ENCODE measurements around the gene KIRREL3.

The KIRREL3 gene

DNA sequence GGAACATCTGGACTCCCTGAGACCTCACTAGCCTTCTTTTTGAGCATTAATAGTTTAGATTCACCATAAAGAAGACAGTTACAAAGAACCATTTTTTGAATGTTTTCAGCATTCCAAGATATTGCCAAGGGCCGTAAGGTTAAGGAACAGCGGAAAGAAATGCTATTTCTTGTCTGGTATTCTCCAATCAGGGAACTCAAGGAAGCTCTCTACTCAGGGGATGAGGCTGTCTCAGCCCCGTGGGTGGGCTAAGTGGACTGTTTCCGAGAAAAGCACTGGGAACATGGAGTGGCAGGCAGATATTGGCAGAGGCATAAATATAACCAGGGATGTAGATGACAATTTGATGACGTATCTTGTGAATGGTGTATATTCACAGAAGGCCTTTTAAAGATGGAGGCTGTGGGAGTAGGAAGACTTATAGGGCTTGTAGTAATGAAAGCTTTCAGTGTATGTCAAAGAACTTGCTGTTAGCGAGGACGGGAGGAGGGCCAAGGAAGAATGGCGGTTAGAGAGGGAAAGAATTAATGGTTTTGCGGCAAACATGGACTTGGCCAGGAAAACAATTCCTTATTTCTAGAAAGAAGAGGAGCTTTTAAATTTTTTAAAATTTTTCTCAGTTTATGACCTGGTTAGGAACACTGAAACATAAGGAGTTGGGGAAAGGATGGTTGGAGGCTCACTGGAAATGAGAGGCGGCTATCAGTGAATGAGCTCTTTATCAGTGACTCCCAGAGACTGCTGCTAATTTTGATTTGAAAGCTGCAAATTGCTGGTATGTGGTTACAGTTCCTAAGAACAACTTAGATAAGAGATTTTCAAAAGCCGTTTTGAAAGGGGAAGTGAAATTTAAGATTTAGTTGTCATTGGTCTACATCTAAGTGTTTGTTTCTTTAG, 580.5 kb downstream of the KIRREL3 start:
- DNase-seq (ENCODE audit: low spot score): no peak

DNA sequence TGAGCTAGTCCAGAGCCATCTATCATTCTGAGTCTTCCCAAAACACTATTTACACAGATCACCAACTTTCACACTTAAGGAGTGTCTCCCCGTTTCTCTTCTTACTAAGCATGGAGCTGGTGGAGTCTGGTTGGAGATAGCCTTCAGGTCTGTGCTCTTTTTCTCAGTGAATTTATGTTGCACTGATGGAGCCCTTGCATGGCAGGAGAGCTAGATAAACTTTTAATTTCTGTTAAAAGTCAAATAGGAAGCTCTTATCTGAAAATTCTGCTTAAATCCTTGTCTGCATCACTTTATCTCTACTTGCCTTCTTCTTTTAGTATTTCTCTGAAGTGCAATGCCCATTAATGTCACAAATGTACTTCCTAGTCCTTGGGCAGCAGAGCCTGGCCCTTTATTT, 581.7 kb downstream of the KIRREL3 start:
- DNase-seq (ENCODE audit: low spot score): no peak

DNA sequence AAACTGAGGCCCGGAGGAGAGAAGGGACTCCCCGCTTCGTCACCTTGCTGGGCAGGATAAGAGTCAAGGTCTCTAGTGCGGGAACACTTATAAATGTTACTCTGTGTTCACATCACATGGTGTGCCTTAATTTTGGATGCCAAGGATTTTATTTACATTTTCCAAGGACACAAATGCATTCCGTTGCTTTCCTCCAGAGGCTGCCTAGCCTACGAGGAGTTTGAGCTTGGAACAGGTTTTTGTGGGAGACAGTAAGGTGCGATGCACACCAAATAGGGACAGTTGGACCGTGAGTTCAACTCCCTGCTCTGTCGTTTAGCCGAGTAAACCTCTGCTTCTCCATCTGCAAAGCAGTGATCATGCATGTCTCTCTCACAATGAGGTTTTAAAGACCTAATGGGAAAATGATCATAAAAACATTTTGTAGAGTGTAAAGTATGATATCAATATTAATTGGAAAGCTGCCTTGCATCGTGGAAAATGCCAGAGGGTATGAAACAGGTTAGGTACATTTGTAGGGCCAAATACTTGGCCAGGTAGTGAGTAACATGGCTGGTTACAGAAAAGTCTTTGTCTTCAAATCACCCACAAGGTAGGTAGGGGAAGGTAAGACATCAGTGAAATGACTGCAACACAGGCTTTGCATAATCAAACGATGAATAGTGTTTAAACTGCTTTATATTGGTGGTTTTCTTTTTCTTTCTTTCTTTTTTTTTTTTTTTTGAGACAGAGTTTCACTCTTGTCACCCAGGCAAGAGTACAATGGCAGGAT, 583.3 kb downstream of the KIRREL3 start:
- no peak for DNase-seq (ENCODE audit: low spot score)

DNA sequence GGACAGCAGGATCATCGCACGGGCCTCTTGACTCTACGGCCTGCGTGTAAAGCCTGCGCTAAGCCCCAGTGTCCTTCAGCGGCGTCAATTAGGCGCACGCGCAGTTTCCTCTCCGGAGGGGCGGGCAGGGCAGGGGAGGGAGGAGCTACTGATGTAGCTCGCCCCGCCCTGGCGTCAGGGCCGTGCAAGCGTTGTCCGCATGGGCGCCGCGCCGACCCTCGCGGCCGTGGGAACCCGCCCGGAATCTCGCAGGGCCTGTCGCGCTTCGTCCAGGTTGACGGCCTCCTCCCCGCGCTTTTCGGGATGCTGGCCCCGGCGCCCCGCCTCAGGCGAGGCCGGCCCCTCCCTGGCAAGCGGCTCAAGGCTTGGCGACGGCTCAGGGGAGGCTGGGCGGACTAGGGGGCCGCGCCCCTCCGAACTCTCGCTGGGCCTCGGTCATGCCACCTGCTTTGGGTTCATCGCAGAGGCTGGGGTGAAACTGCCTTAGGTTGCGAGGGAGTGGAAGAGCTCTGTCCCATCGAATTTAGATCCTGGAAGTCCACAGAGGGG, 584.0 kb downstream of the KIRREL3 start:
- peak; percentile 96 for DNase-seq (ENCODE audit: low spot score)

DNA sequence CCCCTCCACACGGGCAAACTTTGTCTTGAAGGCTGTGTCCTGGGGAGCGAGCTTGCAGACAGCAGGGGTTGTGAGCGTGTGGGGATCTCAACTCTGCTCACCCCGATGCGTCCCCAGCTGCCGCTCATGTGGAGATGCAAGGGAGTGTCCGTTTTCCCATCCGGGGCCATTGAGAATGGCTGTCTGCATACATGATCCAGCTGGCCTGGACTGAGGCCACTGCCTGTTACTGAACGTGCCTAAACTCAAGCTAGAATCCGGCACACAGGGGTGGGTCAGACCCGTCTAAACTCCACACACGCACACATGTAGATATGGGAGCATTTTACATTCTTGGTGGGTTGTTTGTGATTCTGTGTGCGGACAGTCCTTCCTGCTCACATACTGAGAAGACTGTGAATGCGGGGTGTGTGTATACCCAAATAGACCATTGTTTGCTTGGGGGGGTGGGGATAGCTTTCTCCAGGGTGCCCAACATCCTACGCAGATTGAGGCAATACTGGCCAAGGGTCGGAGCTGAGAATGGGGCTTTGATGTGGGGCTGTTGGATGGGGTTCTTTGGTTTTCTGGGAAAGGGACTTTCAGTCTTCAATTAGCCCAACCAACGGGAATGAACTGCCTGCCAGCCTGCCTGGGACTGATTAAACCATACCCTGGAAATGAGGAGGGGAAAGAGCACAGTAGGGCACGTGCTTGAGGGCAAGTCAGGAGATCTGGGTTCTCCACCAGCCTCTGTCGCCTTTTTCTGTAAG, 584.7 kb downstream of the KIRREL3 start:
- no peak for DNase-seq (ENCODE audit: low spot score)

DNA sequence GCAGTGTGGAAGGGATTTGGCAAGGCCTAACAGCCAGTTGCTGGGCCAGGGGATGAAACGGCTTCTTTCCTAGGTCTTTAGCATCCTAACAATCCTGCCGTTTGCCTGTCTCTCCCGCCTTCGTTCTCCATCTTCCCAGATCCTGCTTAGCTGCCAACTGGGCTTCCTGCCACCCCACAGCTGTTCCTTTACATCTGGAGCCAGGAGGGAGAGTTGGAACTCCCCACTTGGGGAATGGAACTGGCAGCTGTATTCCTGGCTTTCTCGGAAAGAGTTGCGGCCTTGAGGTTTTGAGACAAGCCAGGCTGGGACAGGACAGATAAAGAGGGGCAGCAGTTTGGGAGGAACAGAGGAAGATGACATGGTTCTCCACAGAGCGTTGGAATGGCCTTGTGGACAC, 585.4 kb downstream of the KIRREL3 start:
- DNase-seq (ENCODE audit: low spot score): peak; percentile 76

DNA sequence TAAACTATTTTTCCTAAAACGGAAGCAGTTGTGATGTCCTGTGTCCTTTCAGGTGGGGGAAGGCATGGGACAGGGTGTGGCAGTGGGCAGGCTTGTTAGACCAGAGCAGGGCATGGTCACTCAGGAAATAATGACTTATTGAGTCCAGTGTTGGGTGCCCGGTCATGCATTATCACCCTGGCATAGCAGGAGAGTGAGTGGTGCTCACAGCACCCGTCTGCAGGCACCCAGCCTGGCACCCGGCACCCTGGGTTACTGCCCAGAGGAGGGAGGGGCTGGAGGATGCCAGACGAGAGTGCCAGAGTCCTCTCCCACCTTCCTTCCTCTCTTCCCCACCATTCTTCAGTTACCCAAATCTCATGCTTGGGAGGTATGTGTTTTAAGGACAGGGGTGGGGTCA, 586.0 kb downstream of the KIRREL3 start:
- no peak for DNase-seq (ENCODE audit: low spot score)

DNA sequence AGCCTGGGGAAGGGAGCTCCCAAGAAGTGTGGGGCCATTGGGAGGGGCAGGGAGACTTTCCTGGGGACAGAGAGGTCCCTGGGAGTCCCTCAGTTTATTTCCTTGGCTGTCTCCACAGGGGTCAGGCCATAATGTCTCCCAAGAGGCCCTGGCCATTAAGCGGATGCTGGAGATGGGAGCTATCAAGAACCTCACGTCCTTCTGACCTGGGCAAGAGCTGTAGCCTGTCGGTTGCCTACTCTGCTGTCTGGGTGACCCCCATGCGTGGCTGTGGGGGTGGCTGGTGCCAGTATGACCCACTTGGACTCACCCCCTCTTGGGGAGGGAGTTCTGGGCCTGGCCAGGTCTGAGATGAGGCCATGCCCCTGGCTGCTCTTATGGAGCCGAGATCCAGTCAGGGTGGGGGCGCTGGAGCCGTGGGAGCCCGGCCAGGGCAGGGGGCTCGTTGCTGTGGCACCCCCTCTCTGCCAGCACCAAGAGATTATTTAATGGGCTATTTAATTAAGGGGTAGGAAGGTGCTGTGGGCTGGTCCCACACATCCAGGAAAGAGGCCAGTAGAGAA, 586.6 kb downstream of the KIRREL3 start:
- DNase-seq (ENCODE audit: low spot score): no peak

DNA sequence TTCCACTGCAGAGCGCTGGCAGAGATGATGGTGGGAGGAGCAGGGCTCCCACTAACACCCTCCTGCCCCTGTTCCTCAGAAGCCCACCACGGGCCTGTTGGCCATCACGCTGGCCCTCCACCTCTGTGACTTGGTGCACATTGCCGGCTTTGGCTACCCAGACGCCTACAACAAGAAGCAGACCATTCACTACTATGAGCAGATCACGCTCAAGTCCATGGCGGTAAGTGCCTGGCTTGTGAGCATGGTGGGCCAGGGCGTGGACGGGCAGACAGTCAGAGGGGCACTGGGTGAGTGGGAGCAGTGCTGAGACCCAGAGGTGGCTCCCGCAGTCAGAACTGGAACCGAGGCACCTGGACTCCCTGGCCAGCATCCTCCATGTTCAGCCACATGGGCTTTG, 587.1 kb downstream of the KIRREL3 start:
- DNase-seq (ENCODE audit: low spot score): no peak

DNA sequence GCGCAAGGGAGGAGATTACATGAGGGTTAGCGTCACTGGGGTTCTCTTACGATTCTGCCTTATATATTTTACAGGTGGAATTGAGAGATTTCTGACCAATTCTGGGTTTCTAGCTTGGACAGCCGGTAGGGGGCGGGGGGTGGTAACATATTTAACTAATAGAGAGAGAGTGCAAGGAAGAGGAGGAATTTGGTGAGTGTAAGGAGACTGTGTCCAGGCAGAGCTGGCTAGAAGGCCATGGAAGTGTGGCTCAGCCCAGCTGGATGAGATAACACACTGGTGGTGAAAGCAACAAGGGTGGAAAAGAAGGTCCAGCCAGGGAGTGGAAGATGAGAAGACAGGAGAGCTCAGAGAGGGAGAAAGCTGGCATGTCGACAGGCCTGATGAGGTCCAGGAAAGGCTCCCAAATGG, 588.6 kb downstream of the KIRREL3 start:
- peak; percentile 39 for DNase-seq (ENCODE audit: low spot score)

DNA sequence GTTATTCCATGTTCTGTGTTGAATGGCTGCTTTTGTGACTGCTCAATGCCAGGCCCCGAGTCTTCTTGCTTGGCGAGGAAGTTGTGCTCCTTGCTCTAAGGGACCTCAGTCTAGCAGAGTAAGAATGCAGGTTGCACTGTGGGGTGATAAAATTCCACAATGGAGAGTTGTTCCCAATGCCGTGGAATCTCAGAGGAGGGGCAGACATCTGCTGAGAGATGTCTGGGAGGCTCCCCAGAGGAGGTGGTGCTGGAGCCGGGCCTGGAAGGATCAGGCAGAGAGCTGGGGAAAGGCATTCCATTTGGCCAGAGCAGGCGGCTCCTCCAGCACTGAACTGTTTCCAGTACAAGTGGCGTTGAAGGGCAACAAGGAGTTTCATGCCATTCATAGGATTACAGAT, 589.9 kb downstream of the KIRREL3 start:
- DNase-seq (ENCODE audit: low spot score): peak; percentile 90

DNA sequence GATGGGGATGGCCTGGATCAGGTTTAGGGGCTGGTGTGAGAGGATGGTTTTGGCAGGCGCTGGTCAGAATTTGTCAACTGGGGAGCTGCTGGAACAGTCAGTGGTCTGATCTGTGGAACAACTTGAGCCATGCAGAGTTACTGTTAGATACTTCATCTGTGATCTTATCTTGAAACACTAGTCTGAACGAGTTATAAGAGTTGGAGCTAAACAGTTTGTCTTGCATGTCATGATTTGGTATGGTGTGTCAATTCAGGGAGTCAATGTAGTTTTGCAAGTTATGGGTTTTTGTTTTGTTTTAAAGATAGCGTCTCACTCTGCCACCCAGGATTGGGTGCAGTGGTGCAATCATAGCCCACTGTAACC, 591.0 kb downstream of the KIRREL3 start:
- DNase-seq (ENCODE audit: low spot score): no peak

DNA sequence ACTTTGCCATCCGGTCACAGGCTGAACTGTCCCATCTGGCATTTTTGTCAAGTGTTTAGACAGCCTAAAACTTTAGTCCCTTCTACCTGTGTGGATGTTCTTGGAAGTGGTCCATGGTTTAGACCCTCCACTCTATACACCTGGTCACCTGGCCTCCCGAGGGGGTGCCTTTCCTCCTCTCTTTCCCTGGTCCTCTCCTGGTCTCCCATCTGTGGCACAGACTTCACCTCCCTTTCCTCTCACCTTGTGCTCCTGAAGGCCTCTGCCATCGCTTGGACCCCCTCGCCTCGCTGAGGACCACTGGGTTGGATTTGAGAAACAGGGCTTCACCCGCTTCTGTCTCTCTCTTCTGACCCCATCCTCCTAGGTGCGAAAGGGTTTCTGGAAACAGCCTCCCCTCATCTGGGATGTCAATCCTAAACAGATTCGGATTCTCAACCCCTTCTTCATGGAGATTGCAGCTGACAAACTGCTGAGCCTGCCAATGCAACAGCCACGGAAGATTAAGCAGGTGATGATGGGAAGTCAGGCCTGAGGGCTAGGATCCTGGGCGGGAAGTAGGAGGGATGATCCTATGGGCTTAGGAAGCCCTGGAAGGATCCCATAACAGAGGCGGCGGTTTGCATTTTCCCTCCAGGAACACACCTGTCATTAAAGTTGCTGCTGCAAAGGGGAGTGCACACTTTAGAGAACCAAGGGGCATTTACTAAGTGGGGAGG, 591.5 kb downstream of the KIRREL3 start:
- no peak for DNase-seq (ENCODE audit: low spot score)

DNA sequence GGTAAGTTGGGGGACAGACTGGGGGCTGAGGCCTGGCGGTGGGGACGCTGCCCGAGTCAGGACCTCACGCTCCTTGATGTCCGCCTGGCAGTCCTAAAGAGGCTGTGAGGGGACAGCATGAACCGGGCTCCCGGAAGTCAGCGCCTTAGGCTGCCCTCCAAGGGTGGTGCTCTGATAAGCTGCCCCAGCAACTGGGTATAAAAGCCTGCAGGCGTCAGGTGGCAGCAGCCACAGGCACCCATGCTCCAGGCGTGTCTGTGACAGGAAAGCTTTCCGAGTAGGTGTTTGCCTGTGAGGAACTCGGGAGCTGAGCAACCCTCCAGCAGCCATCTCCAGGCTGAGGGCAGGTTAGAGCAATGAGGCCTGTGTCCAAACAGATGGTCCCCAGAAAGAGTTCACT, 592.1 kb downstream of the KIRREL3 start:
- no peak for DNase-seq (ENCODE audit: low spot score)

DNA sequence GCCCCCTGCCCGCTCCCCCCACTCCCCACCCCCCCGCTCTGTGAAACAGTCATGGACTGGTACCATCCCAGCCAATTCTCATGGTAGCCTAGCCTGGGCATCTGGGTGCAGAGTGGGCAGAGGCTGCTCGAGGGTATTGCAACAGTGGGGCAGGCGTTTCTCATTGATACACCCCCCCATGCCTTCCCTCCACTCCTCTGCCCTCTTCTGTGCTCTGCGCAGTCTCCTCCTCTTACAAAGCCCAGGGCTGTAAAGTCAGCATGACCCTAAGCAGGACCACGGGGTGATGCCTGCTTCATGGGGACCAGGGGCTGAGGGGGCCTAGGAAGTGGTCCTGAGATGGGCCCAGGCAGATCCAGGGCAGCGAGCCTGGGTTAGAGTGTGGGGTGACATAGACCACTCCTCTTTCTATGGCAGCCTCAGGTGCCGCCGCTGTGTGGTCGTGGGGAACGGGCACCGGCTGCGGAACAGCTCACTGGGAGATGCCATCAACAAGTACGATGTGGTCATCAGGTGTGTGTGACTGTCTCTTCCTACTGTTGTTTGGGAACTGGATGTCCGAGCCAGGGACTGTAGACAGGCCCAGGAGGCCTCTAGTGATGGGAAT, 592.8 kb downstream of the KIRREL3 start:
- no peak for DNase-seq (ENCODE audit: low spot score)

DNA sequence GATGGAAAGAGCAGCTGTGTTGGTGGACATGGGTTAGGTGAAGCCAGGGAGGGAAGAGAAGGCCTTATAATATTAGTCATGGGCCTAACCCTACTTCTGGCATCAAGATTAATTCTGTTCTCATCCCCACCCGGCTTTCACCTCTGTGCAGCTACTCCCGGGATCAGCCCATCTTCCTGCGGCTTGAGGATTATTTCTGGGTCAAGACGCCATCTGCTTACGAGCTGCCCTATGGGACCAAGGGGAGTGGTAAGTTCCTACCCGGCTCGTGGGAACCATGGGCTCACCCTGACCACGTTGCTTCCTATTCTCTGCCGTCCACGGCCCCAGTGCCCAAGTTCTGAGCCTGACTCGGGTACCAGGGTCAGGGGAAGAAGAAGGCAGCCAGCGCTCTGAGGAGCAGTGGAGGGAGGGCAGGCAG, 593.5 kb downstream of the KIRREL3 start:
- no peak for DNase-seq (ENCODE audit: low spot score)

DNA sequence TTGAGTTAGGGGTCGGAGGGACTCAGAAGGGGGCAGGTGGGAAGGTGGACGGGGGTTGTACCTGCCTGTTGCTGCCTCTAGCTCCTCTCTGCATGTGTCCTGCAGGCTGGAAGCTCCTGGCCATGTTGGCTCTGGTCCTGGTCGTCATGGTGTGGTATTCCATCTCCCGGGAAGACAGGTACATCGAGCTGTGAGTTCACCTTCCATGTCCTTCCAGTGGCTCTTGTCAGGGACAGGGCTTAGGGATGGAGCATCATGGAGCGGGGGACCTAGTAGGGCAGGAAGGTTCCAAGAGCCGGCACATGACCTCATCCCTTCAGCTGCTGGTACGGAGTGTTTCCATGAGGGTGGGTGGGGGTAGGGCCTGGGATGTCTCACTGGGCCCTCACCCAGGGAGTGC, 594.2 kb downstream of the KIRREL3 start:
- DNase-seq (ENCODE audit: low spot score): no peak

DNA sequence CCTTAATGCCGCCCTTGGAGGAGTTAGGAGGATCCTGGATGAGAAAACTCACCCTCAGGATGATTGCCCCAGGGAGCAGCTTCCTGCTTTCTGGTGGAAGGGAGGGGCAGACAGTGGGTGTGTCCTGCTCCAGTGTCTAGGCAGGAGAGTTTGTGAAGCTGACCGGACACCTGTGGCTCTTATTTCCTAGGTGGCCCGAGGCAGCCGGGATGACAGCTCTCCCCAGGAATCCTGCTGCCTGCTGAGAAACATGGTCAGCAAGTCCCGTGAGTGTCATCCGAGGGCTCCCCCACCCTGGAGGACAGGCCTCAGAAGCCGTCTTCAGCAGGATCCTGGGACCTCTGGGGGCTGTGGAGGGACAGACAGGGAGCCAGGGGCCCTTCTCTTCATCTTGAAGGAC, 594.7 kb downstream of the KIRREL3 start:
- no peak for DNase-seq (ENCODE audit: low spot score)

DNA sequence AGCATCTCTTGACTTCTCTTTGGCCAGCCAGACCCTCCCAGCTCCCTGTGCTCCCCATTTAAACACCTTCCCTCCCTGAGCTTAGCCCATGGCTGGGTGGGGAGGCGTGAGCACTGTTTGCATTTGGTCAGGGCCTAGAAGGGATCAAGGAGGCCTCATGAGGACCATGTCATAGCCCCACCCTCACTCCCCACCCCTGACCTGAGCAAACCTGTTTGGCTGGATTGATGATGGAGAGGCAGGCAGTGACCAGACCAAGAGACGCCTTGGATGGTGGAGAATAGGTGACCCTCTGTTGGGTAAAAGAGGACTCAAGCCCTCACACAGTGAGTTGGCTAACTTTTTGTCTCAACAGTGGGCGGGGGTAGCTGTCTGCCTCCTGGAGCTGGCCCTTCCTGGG, 595.2 kb downstream of the KIRREL3 start:
- DNase-seq (ENCODE audit: low spot score): no peak

DNA sequence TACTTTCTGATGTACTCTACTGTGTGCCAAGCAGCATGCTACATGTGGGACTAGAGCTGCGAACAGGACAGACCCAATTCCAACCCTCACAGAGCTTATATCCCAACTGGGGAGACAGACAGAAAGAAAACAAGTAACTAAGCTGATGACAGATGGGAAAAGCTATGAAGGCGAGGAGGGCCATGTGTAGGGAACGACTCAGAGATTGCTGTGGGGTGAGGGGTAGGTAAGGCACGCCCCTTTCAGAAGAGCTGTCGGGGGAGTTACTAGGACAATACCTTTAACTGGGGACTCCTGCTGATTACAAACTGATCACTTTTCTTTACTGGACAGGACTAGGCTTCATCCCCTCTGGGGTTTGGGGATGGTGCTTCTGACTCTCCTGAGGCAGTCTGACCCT, 596.2 kb downstream of the KIRREL3 start:
- no peak for DNase-seq (ENCODE audit: low spot score)

DNA sequence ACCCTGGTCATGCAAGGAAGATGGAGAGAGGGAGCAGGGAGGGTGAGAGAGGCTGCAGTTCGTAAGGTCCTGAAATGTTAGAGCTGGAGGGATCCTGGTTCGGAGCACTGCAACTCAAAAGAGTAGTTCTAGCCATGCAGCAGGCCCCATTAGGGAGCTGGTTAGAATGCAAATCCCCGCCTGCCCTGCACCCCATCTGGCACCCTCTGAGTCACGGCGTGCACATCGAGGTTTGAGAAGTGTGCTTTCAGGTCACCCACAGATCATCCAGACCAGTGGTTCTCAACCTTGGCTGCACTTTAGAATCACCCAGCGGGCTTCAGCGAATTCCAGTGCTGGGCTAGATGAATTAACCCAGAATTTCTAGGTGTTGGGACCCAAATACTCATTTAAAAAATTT, 596.9 kb downstream of the KIRREL3 start:
- DNase-seq (ENCODE audit: low spot score): no peak

Data from GM03348 (cell line).